Activated T-helper 1 cell treated with anti-CD3 and anti-CD28 coated beads, Interleukin-2, amount 50 U/mL, for 16 hours (primary cell): ENCODE data around the gene SPG7.
"Not testable (repeated sequence)": the region's sequence is repeated elsewhere in the genome, so short reads cannot be mapped to it uniquely, and the experiment has no call there.

ENCODE experiments used
- DNase-seq, 2 donors: peaks; one replicate each; pipeline ENCODE4 v3.0.0-alpha.2; 2020; ENCODE audit warnings: low read depth in 1 of 2, low spot score in 1 of 2

SPG7 gene

DNA sequence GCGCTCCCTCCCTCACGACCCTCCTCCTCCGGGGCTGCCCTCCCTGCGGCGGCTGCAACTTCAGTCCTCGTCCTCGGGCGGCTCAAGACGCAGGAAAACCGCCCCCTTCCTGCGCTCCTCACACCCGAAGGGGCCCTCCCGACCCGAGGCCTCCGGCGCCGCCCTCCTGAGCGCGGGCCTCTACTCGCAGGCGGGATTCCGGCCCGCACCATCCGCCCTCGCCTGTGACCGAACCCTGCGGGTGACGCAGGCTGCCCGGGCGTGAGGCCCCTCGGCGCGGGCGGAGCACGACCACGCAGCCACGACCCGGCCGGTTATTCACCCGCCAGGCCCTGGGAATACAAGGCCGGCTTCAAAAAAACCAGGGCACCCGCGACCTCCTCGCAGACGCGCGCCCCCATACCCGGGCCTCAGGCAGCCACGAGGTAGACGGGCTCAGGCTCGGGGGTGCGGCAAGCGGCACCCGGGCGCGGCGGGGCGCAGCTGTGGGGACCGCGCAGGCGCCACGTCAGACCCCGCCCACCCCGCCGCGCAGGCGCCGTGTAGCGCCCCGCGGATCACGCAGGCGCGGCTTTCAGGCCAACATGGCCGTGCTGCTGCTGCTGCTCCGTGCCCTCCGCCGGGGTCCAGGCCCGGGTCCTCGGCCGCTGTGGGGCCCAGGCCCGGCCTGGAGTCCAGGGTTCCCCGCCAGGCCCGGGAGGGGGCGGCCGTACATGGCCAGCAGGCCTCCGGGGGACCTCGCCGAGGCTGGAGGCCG lies at the start of gene SPG7:
Gene SPG7, plus strand, starts transcription at position 570 of the 757 bp plus-strand sequence. Its CDS starts 15 bp downstream, at position 585.
- DNase-seq = peak; percentile 77 to 86

DNA sequence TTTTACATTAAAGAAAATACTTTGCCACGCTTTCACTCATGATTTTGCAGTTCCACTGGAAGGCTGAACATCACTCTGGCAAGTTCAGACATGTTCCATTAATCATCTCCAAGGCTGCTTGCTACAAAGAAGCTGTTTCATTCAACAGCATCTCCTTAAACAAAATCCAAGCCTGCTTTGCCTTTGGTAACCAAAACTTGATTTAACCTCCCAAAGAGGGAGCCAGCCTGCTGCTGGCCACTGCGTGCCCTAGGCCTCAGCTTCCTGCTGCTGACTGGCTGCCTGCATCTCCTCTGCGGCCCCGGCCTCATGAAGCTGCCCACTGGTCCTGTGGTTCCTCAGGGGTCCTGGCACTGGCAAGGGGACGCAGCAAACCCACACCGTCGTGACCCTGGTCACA lies 49.7 kb upstream of the SPG7 start:
- DNase-seq = no peak

DNA sequence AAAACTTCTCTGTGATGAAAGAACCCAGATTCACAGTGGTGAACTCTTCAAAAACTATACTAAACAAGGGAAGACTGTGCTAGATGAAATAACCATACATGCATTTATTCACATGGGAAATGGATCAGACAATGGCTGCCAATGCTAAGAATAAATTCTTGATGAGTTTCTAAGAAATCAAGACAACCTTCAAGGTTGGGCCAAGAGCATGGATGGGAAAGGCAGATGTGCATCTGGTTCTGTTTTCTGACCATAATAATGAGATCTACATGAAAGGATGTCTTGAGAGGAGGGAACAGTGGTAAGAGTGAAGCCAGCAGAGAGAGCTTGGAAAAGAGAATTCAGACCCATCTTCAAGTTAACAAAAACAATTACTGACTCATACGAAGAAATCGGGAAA lies 49.2 kb upstream of the SPG7 start:
- no peak for DNase-seq

DNA sequence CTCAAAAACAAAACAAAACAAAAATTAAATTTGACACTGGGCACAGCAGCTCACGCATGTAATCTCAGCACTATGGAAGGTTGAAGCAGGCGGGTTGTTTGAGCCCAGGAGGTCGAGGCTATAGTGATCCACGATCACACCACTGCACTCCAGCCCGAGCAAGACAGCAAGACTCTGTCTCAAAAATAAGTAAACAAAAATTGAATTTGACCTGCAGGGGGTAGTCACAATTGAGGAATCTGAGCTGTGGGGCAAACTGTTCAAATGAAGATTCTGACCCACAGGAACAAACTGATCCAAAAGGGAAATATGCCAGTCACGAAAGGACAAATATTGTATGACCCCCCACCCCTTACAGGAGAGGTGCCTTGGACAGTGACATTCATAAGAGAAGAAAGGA lies 47.6 kb upstream of the SPG7 start:
- no peak for DNase-seq

DNA sequence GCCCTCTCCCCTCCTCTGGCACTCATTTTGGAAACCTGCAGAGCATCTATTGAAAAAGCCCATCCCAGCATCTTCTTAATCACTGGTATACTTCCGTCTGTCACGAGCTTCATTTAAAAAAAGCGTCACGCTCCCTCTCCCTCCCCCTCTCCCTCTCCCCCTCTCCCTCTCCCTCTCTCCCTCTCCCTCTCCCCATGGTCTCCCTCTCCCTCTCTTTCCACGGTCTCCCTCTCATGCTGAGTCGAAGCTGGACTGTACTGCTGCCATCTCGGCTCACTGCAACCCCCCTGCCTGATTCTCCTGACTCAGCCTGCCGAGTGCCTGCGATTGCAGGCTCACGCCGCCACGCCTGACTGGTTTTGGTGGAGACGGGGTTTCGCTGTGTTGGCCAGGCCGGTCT lies 46.3 kb upstream of the SPG7 start:
- not testable (repeated sequence) for DNase-seq

DNA sequence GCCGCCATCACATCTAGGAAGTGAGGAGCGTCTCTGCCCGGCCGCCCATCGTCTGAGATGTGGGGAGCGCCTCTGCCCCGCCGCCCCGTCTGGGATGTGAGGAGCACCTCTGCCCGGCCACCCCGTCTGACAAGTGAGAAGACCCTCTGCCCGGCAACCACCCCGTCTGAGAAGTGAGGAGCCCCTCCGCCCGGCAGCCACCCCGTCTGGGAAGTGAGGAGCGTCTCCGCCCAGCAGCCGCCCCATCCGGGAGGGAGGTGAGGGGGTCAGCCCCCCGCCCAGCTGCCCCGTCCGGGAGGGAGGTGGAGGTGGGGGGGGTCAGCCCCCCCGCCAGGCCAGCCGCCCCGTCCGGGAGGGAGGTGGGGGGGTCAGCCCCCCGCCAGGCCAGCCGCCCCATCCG lies 45.6 kb upstream of the SPG7 start:
- DNase-seq = not testable (repeated sequence)

DNA sequence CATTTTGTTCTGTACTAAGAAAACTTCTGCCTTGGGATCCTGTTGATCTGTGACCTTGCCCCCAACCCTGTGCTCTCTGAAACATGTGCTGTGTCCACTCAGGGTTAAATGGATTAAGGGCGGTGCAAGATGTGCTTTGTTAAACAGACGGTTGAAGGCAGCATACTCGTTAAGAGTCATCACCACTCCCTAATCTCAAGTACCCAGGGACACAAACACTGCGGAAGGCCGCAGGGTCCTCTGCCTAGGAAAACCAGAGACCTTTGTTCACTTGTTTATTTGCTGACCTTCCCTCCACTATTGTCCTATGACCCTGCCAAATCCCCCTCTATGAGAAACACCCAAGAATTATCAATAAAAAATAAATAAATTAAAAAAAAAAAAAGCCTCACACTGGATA lies 44.9 kb upstream of the SPG7 start:
- not testable (repeated sequence) for DNase-seq

DNA sequence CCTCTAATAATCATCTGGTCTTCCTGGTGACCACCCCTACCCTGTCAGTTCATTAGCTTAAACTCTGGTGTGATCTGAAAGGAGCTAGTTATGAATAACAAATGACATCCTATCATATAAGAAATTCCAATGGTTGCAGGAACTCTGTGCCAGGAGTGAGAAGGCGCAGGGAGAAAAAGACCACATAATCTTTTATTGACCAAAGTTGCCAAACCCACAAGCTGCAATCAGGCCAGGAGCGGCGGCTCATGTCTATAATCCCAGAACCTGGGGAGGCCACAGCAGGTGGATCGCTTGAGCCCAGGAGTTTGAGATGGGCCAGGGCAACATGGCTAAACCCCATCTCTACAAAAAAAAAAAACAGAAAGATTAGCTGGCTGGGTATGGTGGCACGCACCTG lies 41.3 kb upstream of the SPG7 start:
- DNase-seq = no peak

DNA sequence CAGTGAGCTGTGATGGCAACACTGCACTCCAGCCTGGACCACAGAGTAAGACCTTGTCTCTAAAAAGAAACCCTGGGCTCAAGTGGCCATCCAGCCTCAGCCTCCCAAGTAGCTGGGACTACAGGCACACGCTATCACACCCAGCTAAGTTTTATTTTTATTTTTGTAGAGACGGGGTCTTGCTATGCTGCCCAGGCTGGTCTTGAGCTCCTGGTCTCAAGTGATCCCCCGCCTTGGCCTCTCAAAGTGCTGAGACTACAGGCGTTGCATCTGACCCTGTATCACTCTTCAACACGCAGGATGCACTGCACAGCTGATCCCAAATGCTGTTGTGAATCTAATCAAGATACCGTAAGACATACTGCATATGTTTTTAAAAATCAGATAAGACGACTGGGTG lies 40.8 kb upstream of the SPG7 start:
- no peak for DNase-seq

DNA sequence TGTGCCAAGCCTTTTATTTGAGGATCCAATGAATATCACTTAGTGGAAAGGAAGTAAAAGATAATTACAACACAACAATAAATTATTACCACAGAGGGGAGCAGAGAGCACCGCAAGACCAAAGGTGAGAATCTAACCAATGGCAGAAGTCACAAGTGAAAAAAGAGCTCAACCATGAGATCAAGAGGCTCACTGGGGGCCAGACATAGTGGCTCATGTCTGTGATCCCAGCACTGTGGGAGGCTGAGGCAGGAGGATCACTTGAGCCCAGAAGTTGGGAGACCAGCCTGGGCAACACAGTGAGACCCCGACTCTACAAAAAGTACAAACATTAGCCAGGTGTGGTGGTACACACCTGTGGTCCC lies 35.5 kb upstream of the SPG7 start:
- no peak for DNase-seq

DNA sequence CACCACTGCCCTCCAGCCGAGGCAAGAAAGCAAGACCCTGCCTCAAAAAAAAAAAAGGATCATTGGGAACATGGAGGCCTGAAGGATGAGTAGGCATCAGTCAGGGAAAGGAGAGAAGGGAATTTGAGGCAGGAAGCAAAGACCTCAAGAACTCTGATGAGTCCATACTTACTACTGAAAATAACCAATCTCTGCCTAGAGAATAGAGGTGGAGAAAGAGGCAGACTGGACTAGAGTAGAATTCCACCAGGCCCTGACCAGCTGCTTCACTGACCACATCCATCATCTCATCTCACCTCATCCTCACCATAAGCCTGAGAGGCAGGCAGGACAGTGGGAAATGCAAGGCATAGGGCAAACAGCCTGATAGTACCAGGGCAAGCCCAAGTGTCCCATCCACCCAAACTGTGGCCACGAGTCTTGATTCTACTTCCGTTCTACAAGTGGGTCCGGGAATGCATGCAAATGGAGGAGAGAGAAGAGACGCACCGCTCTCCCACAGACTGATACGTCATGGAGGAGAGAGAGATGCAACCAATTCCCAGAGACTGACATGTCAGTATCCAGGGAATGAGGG lies 35.0 kb upstream of the SPG7 start:
- DNase-seq = no peak

DNA sequence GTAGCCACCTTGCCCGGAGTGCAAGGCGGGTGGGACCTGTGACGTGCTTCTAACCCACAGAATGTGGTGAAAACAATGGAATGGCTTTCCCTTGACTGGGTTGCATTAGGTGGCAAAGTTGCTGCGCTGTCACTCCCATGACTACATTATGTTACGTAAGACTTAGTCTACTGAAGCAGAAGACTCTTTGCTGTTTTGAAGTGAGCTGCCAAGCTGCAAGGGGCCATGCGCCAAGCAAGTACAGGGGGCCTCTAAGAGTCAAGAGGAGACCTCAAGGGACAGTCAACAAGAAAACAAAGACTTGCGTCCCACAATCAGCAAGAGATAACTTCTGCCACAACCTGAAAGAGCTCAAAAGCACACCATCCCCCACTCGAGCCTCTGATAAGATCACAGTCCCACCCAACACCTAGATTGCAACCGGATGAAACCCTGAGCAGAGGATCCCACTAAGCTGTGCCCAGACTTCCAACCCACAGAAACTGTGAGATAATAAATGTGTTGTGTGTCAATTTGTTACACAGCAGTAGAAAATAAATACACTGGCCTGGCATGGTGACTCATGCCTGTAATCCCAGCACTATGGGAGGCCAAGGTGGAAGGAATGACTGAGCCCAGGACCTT lies 34.3 kb upstream of the SPG7 start:
- no peak for DNase-seq

DNA sequence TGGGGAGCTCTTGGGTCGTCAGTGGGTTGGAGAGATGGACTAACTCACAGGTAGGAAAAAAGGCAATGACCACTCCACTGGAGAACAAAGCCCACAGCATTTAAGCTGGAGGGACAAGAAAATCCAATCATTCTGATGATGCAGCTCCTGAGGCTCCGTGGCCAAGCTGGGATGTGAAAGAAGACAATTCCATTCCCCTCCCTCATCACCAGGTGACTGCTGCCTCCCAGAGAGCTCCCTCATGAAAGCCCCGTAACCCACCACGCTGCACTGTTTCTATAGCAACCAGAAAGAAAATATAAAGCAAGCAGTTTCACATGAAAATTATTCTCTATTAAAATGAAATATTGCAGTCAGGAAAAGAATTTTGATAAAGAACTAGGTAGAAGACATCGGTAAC lies 33.1 kb upstream of the SPG7 start:
- no peak for DNase-seq

DNA sequence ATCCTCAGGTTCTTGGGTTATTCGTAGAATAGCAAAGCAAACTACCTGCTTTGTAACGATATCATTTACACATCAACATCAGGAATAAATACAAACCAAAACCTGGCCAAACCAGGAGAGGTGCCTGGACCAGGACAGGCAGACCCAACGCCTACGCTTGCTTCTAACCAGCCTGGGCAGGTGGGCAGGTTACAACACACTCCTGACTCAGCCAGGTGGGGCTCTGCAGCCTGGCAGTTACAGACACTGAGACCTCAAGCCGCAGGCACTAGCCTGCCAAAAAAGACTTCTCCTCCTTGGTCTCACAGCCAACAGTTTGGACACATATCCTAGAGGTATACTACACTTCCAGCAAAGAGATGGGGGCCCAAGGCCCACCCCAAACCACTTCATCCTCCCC lies 31.8 kb upstream of the SPG7 start:
- no peak for DNase-seq

DNA sequence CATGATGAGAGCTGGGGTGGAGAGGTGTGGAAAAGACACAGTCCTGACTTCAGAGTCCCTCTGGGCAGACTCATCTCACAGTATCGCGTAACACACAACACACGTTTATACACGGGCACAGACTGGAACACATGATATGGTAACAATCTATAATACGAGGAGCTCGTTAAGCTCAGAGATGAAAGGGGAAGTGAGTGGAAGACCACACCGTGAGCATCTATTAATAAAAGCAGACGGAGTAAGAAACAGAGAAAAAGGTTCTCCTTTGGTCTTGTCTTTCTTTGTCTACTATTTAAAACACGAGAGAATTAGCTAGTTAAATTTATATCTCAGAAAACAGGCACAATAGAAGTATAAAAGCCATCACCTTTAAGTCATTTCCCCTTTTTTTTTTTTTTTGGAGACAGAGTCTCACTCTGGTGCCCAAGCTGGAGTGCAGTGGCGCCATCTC lies 31.4 kb upstream of the SPG7 start:
- no peak for DNase-seq

DNA sequence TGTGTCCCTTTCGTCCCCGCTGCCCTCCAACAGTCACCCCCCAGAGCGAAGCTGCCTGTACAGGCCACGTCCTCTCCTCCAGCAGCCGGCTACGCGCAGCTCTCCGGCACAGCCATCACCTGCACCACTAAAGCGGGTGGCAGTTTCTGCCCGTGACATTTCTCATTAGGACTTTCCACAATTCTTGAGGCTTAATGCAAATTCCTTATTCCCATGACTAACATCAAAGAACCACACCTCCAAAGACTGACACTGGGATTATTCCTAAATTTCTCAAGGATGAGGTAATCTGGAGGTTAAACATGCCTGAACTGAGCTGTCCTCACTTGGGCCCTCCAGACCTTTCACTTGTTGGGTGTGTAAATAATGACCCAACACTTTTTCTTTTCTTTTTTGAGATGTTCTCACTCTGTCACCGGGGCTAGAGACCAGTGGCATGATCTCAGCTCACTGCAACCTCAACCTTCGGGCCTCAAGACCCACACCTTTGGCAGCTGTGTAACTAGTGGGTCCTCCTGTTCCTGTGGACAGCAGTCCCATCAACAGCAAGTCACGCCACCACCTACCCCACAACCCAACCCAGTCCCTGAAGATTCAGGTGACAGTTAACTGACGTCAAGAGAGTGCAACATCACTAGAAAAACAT lies 29.5 kb upstream of the SPG7 start:
- no peak for DNase-seq

DNA sequence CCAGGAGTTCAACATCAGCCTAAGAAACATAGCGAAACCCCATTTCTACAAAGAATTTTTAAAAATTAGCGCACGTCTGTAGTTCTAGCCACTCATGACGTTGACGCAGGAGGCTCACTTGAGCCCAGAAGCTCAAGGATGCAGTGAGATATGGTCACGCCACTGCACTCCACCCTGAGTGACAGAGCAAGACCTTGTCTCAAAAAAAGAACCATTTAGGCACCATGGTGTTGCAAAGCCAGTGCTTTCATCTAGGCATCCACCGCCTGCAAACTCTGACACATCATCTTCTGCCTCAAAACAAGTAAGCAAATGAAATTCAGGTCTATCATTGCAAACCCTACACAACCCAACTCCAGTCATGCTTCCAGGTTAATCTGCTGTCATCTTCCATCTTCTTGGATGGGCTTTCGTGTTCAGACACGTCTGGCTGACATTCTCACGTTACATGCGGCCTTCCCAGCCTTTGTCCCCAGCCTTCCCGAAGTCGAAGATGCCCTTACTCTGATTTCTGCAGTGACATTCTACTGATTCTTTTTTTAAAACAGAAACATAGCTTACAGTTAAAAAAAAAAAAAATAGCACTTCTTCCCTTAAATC lies 26.7 kb upstream of the SPG7 start:
- no peak for DNase-seq

DNA sequence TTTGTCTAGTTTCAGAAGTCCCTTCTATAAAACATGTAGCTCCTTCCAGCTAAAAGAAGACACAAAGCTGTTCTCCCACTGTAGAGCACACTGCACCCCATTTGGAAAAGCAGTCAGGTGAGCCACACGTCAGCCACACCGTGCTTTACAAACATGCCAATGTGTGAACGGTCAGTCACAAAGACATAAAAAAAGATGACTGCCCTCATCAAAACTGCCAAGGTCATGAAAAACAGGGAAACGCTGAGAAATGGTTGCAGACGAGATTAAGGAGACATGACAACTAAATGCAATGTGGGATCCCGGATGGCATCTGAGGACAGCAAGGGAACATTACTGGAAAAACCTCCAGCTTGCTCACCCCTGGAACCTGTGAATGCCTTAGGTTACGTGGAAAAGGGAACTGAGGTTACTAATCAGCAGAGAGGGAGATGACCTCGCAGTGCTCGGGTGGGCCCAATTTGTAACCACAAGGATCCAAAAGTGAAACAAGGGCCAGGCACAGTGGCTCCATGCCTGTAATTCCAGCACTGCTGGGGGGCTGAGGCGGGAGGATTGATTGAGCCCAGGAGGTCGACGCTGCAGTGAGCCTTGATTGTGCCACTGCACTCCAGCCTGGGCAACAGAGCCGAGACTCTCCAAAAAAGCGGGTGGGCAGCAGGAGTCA lies 25.9 kb upstream of the SPG7 start:
- no peak for DNase-seq

DNA sequence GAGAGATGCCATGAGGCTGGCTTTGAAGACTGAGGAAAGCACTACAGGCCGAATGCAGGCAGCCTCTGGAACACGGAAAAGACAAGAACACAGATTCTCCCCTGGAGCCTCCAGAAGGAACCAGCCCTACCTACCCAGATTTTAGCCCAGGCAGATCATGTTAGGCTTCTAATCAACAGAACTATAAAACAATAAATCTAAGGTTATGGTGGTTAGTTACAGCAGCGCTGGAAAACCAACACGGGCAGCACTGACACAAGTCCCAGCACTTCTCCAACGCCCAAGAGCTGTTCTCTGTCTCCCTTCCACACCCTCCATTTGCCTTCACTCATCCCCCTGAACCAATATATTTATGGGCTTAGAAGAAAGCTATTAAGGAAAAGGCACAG lies 25.4 kb upstream of the SPG7 start:
- no peak for DNase-seq

DNA sequence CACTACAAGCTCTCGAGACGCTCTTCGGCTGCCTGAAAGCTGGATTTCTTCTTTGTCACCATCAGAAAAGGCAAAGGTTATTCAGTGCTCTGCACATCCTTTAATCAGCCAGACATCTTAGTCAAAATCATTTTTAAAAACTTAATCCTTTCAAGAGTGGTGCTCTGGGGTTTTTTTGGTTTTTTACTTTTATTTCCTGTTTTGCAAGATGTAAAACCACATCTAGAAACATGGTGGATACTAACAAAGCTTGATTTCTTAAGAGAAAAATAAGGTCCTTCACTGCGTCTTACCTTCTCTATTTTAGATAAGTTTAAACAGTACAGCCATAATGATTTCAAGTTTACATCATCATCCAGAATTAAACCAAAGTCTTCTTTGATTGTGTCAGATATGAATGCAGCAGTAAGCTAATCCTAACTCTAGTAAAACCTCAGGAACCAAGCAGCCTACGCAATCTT lies 24.1 kb upstream of the SPG7 start:
- no peak for DNase-seq
